Loucy (cell line): ENCODE results near the gene MYOC.
A peak's percentile ranks its signal among the peaks of the same experiment; 100 is the strongest.

Experiments used
- H2AFZ ChIP-seq: fragments of 200-600 bp; sonication (generic); 2 replicates; pipeline ENCODE4 v1.6.0; 2016; ENCODE audit warnings: antibody characterized with exemption, mild to moderate bottlenecking, low read length, moderate library complexity
- H3F3A ChIP-seq: fragments of 200-600 bp; 2 replicates; pipeline ENCODE4 v1.6.0; 2016; ENCODE audit warnings: antibody characterized with exemption, low read depth, mild to moderate bottlenecking
- H3K27me3 ChIP-seq: fragments of 200-600 bp; sonication (generic); 2 replicates; pipeline ENCODE4 v1.6.1; 2014; ENCODE audit warnings: low read length, mild to moderate bottlenecking; ENCODE audit not compliant: insufficient read depth, poor library complexity, severe bottlenecking
- H3K36me3 ChIP-seq: fragments of 200-600 bp; sonication (generic); 2 replicates; pipeline ENCODE4 v1.6.1; 2016; ENCODE audit warnings: low read length; ENCODE audit not compliant: insufficient read depth
- H3K4me1 ChIP-seq: fragments of 200-600 bp; sonication (generic); 2 replicates; pipeline ENCODE4 v1.5.1; 2014; ENCODE audit warnings: low read length, mild to moderate bottlenecking; ENCODE audit not compliant: insufficient read depth, poor library complexity, severe bottlenecking
- H3K4me2 ChIP-seq: fragments of 200-600 bp; sonication (generic); 2 replicates; pipeline ENCODE4 v1.6.0; 2014; ENCODE audit warnings: antibody characterized with exemption, low read length, low read depth, mild to moderate bottlenecking; ENCODE audit not compliant: poor library complexity, severe bottlenecking
- H3K4me3 ChIP-seq: fragments of 200-600 bp; sonication (generic); 2 replicates; pipeline ENCODE4 v1.5.1; 2014; ENCODE audit warnings: low read length, mild to moderate bottlenecking, mixed read lengths; ENCODE audit not compliant: poor library complexity, severe bottlenecking
- H3K79me2 ChIP-seq: fragments of 200-600 bp; sonication (generic); 2 replicates; pipeline ENCODE4 v1.6.1; 2014; ENCODE audit warnings: low read length; ENCODE audit not compliant: insufficient read depth
- H3K9ac ChIP-seq: fragments of 200-600 bp; sonication (generic); 2 replicates; pipeline ENCODE4 v1.6.0; 2014; ENCODE audit warnings: mild to moderate bottlenecking, low read depth, low read length, moderate library complexity; ENCODE audit not compliant: poor library complexity, severe bottlenecking
- H3K9me2 ChIP-seq: fragments of 200-600 bp; sonication (generic); replicated peaks from 2 replicates; pipeline ENCODE4 v1.6.1; 2016; ENCODE audit warnings: low read depth, low read length, mixed read lengths
- H3K9me3 ChIP-seq: fragments of 200-600 bp; sonication (generic); 2 replicates; pipeline ENCODE4 v1.6.1; 2014; ENCODE audit warnings: mild to moderate bottlenecking, antibody characterized with exemption, low read length, low read depth; ENCODE audit not compliant: insufficient read depth
- H4K20me1 ChIP-seq: fragments of 200-600 bp; sonication (generic); 2 replicates; pipeline ENCODE4 v1.6.0; 2014; ENCODE audit warnings: antibody characterized with exemption, low read length, mild to moderate bottlenecking; ENCODE audit not compliant: insufficient read depth, poor library complexity, severe bottlenecking
- EZH2phosphoT487 ChIP-seq: fragments of 200-600 bp; IDR thresholded peaks from 2 replicates; pipeline ENCODE4 v1.6.1; 2018; ENCODE audit warnings: antibody characterized with exemption, mild to moderate bottlenecking, moderate library complexity, borderline replicate concordance
- TF ChIP-seq, protein P1 (sequence below): fragments of 200-600 bp; sonication (generic); conservative IDR thresholded peaks from 2 replicates; pipeline ENCODE4 v1.5.1; 2014; ENCODE audit warnings: mild to moderate bottlenecking, antibody characterized with exemption, low read length

Gene MYOC

DNA sequence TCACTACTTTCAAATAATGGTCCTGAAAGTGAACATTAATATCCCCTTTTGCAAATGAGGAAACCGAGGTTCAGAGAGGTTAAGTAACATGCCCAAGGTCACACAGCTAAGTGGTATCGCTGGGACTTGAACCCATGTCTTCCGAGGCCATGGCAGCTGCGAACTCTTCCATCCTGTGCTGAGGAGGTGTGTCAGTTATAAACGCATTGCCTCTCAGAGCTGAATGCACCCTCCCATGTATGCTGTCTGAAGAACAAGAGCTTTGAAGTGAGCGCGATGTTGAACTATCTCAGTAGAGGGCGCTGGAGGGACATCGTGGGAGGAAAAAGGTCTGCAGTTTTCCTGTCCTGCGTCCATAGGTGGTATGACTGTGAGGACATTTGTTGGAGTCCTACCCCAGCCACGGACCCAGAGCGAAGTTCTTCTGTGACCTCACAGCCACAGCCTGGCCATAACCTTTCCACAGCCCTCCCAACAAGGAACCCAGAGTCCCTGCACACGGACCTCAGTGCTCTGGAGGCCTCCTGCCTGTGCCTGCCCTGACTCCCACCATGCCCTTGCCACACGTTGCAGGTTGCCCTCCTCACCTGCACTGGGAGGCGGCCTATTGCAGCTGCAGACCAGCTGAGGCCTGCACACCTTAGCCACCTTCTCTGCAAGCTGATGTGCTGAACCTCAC, 7.5 kb downstream of the MYOC start:
- no peak overlapping the region for H3K9ac ChIP-seq
- H3K9me3 ChIP-seq: no peaks in the 10 kb centered on the region
- no peaks in the 10 kb centered on the region for H3K27me3 ChIP-seq
- no peak overlapping the region for H3K4me2 ChIP-seq
- H3K9me2 ChIP-seq: no peaks in the 10 kb centered on the region
- no peaks in the 10 kb centered on the region for H3K4me1 ChIP-seq
- H3K4me3 ChIP-seq: no peak overlapping the region
- no peaks in the 10 kb centered on the region for H3K36me3 ChIP-seq
- H2AFZ ChIP-seq: peak overlapping the region; percentile 78
- no peaks in the 10 kb centered on the region for H4K20me1 ChIP-seq
- TF ChIP-seq EZH2phosphoT487: no peak
- TF ChIP-seq, protein P1, sequence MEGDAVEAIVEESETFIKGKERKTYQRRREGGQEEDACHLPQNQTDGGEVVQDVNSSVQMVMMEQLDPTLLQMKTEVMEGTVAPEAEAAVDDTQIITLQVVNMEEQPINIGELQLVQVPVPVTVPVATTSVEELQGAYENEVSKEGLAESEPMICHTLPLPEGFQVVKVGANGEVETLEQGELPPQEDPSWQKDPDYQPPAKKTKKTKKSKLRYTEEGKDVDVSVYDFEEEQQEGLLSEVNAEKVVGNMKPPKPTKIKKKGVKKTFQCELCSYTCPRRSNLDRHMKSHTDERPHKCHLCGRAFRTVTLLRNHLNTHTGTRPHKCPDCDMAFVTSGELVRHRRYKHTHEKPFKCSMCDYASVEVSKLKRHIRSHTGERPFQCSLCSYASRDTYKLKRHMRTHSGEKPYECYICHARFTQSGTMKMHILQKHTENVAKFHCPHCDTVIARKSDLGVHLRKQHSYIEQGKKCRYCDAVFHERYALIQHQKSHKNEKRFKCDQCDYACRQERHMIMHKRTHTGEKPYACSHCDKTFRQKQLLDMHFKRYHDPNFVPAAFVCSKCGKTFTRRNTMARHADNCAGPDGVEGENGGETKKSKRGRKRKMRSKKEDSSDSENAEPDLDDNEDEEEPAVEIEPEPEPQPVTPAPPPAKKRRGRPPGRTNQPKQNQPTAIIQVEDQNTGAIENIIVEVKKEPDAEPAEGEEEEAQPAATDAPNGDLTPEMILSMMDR: peak; percentile 88
- H3K79me2 ChIP-seq: no peaks in the 10 kb centered on the region
- no peaks in the 10 kb centered on the region for H3F3A ChIP-seq

DNA sequence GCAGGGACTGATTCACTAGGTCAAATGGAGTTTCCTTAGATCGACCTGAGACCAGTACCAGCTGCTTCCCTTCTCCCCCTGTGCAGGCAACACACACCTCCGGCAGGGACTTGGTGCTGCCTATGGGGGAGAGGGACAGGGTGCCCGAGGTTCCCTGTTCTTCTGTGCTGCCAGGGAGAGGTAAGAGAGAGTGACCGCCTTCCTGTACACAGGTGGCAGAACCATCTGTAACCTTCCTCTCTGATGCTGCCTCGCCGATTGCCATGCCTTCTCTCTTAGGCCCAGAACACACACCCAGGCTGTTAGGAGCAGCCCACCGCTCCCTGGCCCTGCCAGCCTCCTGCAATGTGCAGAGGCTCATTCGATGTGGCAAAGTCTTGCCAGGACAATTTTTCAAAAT, 9.3 kb downstream of the MYOC start:
- Histone ChIP-seq H3K9me3 (no peaks in the 10 kb centered on the region), H3K79me2 (no peaks in the 10 kb centered on the region), H2AFZ (0 out of 2 replicates have a peak overlapping the region, but pooled peaks have one; percentile 44), H3F3A (no peaks in the 10 kb centered on the region), H3K9me2 (no peaks in the 10 kb centered on the region), H3K4me3 (no peak overlapping the region), H4K20me1 (no peaks in the 10 kb centered on the region), H3K4me2 (no peak overlapping the region), H3K27me3 (no peaks in the 10 kb centered on the region), H3K9ac (no peak overlapping the region), H3K36me3 (no peaks in the 10 kb centered on the region), H3K4me1 (no peaks in the 10 kb centered on the region)
- TF ChIP-seq EZH2phosphoT487: no peak
- TF ChIP-seq, protein P1: no peak

DNA sequence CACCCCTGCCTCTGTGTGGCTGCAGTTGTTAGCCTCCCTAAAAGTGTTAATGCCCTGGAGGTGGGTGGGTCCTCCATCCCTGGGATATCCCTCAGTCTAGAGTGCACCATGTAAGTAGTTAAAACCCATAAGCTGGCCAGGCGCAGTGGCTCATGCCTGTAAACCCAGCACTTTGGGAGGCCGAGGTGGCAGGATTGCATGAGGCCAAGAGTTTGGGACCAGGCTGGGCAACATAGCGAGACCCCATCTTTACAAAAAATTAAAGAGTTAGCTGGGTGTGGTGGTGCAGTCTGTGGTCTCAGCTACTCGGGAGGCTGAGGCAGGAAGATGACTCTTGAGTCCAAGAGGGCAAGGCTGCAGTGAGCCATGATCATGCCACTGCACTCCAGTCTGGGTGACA, 10.3 kb downstream of the MYOC start:
- H3K4me1 ChIP-seq: no peaks in the 10 kb centered on the region
- H3K9me2 ChIP-seq: no peaks in the 10 kb centered on the region
- H3K4me2 ChIP-seq: no peak overlapping the region
- TF ChIP-seq, protein P1: no peak
- no peaks in the 10 kb centered on the region for H3K27me3 ChIP-seq
- H3F3A ChIP-seq: no peaks in the 10 kb centered on the region
- H2AFZ ChIP-seq: no peak overlapping the region
- H3K79me2 ChIP-seq: no peaks in the 10 kb centered on the region
- H3K36me3 ChIP-seq: no peaks in the 10 kb centered on the region
- H3K9ac ChIP-seq: no peak overlapping the region
- H3K4me3 ChIP-seq: no peak overlapping the region
- H3K9me3 ChIP-seq: no peaks in the 10 kb centered on the region
- no peaks in the 10 kb centered on the region for H4K20me1 ChIP-seq
